ENCODE measurements around the gene GGTA1.

GGTA1 gene

GRCh38 chr9:121499177-121499426 lies 542 bp downstream of the GGTA1 start:
- DNase-seq (ENCODE audit: low spot score) = no peak

- DNase-seq (ENCODE audit: low spot score) = peak; percentile 3
These were observed 1.0 kb downstream of the GGTA1 start for GRCh38 chr9:121498487-121499176.

GRCh38 chr9:121498150-121498486 lies 1.5 kb downstream of the GGTA1 start:
- peak; percentile 75 for DNase-seq (ENCODE audit: low spot score)

- DNase-seq (ENCODE audit: low spot score) = no peak
These were observed 3.7 kb downstream of the GGTA1 start for GRCh38 chr9:121495976-121496375.

- no peak for DNase-seq (ENCODE audit: low spot score)
These were observed 5.5 kb downstream of the GGTA1 start for GRCh38 chr9:121494192-121494591.

- no peak for DNase-seq (ENCODE audit: low spot score)
These were observed 8.5 kb downstream of the GGTA1 start for GRCh38 chr9:121491111-121491510.

GRCh38 chr9:121489344-121489743 lies 10.3 kb downstream of the GGTA1 start:
- no peak for DNase-seq (ENCODE audit: low spot score)

GRCh38 chr9:121486043-121486442 lies 13.6 kb downstream of the GGTA1 start:
- no peak for DNase-seq (ENCODE audit: low spot score)

GRCh38 chr9:121485623-121486022 lies 14.0 kb downstream of the GGTA1 start:
- no peak for DNase-seq (ENCODE audit: low spot score)

- no peak for DNase-seq (ENCODE audit: low spot score)
These were observed 14.8 kb downstream of the GGTA1 start for GRCh38 chr9:121484651-121485446.

- no peak for DNase-seq (ENCODE audit: low spot score)
These were observed 16.1 kb downstream of the GGTA1 start for GRCh38 chr9:121483473-121484031.

GRCh38 chr9:121483049-121483448 lies 16.6 kb downstream of the GGTA1 start:
- no peak for DNase-seq (ENCODE audit: low spot score)

GRCh38 chr9:121478816-121479676 lies 20.6 kb downstream of the GGTA1 start:
- no peak for DNase-seq (ENCODE audit: low spot score)

- DNase-seq (ENCODE audit: low spot score) = no peak
These were observed 23.5 kb downstream of the GGTA1 start for GRCh38 chr9:121476156-121476555.

- no peak for DNase-seq (ENCODE audit: low spot score)
These were observed 25.3 kb downstream of the GGTA1 start for GRCh38 chr9:121474231-121474947.

- DNase-seq (ENCODE audit: low spot score) = no peak
These were observed 26.4 kb downstream of the GGTA1 start for GRCh38 chr9:121473229-121473628.

GRCh38 chr9:121472446-121472845 lies 27.2 kb downstream of the GGTA1 start:
- no peak for DNase-seq (ENCODE audit: low spot score)

- DNase-seq (ENCODE audit: low spot score) = no peak
These were observed 33.5 kb downstream of the GGTA1 start for GRCh38 chr9:121466142-121466541.

GRCh38 chr9:121464968-121465367 lies 34.7 kb downstream of the GGTA1 start:
- DNase-seq (ENCODE audit: low spot score) = no peak

GRCh38 chr9:121463026-121463807 lies 36.4 kb downstream of the GGTA1 start:
- no peak for DNase-seq (ENCODE audit: low spot score)

GRCh38 chr9:121459513-121459912 lies 40.1 kb downstream of the GGTA1 start:
- DNase-seq (ENCODE audit: low spot score) = no peak

All from LoVo (cell line).